LNCaP clone FGC (cell line): ENCODE results near the gene GTF3C5.
"Not testable (repeated sequence)": the region's sequence is repeated elsewhere in the genome, so short reads cannot be mapped to it uniquely, and the experiment has no call there.

Source experiments
- DNase-seq: peaks from one replicate; pipeline ENCODE4 v3.0.0-alpha.2; 2011; ENCODE audit warnings: low read depth
- H3K4me3 ChIP-seq: 2 replicates; pipeline ENCODE4 v1.5.1; 2011; ENCODE audit warnings: mild to moderate bottlenecking, low read depth, low read length, control low read depth
- TF ChIP-seq, protein P1 (sequence below): IDR thresholded peaks from 2 replicates; pipeline ENCODE4 v1.5.1; 2012; ENCODE audit warnings: mild to moderate bottlenecking; ENCODE audit not compliant: control insufficient read depth, insufficient read depth; ENCODE audit errors: extremely low read depth

The GTF3C5 gene

DNA sequence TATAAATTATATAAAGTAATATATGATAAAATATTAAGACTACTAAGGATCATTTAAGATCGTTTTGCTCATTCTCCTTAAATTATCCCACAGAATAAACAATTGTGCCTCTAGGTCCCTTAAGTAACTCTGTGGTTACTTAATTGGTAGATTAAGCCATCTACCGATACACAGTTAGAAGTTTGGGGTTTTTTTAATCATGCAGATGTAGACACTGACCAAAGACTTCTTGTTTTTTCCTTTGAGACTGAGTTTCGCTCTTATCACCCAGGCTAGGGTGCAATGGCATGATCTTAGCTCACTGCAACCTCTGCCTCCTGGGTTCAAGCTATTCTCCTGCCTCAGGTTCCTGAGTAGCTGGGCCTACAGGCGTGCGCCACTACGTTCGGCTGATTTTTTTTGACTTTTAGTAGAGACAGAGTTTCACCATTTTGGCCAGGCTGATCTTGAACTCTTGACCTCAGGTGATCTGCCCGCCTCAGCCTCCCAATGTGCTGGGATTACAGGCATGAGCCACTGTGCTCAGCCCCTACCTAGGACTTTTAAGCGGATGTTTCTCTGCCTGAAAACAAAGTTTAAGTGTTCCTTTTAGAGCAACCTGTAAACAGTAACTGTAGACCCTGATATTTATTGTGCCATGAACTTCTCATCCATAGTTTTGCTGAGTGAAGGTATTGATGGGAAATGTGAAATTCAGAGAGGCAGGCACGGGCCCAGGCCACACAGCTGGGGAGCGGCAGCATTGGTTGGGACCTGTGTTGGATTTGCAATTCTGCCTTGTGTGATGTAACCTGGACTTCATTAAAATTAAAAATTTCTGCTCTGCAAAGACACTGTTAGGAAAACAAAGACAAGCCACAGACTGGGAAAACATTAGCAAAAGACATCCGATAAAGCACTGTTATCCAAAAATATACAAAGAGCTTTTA lies 42.6 kb downstream of the GTF3C5 start:
- H3K4me3 ChIP-seq: no peak overlapping the region
- TF ChIP-seq, protein P1, sequence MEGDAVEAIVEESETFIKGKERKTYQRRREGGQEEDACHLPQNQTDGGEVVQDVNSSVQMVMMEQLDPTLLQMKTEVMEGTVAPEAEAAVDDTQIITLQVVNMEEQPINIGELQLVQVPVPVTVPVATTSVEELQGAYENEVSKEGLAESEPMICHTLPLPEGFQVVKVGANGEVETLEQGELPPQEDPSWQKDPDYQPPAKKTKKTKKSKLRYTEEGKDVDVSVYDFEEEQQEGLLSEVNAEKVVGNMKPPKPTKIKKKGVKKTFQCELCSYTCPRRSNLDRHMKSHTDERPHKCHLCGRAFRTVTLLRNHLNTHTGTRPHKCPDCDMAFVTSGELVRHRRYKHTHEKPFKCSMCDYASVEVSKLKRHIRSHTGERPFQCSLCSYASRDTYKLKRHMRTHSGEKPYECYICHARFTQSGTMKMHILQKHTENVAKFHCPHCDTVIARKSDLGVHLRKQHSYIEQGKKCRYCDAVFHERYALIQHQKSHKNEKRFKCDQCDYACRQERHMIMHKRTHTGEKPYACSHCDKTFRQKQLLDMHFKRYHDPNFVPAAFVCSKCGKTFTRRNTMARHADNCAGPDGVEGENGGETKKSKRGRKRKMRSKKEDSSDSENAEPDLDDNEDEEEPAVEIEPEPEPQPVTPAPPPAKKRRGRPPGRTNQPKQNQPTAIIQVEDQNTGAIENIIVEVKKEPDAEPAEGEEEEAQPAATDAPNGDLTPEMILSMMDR: no peak
- DNase-seq: no peak

DNA sequence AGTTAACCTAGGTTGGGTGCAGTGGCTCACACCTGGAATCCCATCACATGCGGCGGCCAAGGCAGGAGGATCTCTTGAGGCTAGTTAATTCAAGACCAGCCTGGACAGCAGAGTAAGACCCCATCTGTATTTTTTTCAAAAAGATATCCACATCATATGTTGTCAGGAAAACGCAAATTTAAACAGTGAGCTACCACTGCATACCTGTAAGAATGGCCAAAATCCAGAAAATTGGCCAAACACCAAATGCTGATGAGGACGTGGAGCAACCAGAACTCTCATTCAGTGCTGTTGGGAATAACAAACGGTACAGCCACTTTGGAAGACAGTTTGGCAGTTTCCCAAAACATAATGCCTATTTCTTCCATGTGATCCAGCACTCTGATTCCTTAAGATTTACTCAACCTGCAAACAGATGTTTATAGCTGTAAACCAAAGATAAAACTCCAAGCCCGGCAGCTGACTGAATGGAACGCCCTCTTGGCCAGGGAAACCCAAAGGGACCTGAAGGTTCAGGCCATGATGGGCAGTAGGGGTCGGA lies 43.4 kb downstream of the GTF3C5 start:
- no peak for DNase-seq
- H3K4me3 ChIP-seq: no peak overlapping the region
- TF ChIP-seq, protein P1: no peak

DNA sequence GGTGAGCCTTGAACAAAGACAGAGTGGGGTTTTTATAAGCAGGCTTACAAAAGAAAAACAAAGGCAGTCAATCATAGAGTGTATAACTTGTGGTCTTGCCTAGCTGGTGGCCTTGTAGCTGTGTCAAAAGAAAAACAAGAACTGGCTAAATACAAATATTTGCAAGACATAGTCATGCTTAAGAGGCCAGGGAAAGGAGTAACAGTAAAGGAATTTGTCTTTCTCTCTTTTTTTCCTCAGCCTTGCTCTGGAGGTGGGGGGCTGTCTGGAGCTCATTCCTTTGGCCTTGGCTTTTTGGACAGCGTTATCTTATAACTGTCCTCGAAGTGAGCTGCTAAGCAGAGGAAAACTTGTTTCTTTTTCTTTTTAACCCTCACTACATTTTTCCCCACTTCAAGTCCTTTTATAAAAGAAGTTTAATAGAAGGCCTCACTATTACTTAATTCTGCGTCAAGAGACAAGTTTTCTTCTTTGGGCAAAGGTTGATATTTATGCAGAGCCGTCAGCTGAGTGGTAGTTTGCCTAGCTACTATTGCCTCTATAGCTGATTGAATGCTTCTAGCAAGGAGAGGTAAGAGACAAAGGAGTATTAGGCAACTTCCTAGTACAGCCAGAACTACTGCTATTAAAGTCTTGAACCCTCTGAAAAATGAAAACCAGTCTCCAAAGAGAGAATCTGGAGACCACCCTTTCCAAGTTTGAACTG lies 45.3 kb downstream of the GTF3C5 start:
- H3K4me3 ChIP-seq: no peak overlapping the region
- no peak for DNase-seq
- TF ChIP-seq, protein P1: no peak

DNA sequence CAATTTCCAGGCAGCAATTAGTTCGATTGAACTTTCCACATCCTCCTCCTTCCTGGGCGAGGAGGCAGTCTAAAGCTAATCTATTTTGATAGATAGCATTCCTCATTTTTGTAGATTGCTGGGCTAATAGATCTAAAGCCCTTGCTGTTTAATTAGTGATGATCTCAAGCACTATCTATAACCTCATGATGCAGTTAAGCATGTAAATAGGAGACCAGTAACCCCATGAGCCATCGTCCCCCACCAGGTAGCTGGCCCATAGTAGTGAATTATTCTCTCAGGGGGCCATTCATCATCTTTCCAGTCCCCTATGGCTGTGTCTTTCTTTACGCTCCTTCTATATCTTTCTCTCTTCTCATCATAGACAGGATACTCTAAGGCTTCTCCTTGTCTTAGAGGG lies 45.9 kb downstream of the GTF3C5 start:
- TF ChIP-seq, protein P1: no peak
- no peak for DNase-seq
- no peak overlapping the region for H3K4me3 ChIP-seq

DNA sequence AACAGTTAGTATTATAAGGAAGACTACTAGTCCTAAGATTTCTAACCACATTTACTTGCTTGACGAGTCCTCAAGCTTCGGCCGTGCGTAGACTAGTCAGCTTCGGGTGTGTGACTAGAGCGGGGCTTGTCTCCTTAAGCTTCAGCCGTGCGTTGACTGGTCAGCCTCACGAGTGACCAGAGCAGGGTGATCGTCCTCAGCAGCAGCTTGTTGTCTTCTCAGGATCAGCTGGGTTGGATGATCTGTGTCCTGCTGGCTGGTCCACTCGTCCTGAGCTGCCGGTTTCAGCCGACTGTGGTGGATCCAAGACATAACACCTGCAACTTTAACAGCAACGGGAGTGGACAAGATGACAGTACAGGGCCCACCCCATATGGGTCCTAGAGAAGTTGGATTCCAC lies 47.7 kb downstream of the GTF3C5 start:
- H3K4me3 ChIP-seq: no peak overlapping the region
- TF ChIP-seq, protein P1: no peak
- DNase-seq: no peak

DNA sequence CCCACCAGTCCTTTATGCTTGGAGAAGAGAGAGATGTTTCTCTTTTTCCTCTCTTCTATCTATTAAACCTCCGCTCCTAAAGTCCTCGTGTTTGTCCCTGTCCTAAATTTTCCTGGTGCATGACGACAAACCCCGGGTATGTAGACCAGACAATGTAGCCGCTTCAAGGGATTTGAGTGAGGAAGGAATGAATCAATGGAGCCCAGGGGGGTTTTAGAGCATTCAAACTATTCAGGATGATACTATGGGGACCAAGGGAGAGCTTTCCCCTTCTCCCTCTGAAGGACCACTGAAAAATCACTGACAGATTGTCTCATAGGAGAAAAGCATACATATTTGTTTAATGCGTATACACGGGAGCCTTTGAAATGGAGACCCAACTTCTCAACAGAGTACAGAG lies 49.4 kb downstream of the GTF3C5 start:
- no peak for DNase-seq
- TF ChIP-seq, protein P1: no peak
- H3K4me3 ChIP-seq: no peak overlapping the region

DNA sequence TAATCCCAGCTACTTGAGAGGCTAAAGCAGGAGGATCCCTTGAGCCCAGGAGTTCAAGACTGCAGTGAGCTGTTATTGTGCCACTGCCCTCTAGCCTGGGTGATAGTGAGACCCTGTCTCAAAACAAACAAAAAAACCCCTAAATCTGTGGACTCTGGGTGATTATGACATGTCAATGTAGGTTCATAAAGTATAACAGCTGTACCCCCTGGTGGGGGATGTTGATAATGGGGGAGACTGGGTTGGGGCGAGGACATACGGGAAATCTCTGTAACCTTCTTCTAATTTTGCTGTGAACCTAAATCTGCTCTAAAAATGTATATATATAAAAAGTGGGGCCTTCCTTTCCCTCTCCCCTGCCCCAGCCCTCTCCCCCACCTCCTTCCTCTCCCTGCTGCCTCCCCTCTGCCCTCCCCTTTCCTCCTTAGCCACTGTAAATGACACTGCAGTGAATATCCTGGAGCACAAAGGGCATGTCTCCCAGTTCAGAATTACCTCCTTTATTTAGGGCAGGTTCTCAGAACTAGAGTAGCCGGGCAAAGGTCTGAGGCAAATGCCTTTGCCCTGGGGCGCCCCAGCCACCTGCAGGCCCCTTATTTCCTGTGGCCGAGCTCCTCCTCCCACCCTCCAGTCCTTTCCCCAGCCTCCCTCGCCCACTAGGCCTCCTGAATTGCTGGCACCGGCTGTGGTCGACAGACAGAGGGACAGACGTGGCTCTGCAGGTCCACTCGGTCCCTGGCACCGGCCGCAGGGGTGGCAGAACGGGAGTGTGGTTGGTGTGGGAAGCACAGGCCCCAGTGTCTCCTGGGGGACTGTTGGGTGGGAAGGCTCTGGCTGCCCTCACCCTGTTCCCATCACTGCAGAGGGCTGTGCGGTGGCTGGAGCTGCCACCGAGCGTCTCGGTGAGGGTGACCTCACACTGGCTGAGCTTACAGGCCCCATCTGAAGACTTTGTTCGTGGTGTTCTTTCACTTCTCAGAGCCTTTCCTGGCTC lies 50.3 kb downstream of the GTF3C5 start:
- DNase-seq, H3K4me3 ChIP-seq: not testable (repeated sequence)

DNA sequence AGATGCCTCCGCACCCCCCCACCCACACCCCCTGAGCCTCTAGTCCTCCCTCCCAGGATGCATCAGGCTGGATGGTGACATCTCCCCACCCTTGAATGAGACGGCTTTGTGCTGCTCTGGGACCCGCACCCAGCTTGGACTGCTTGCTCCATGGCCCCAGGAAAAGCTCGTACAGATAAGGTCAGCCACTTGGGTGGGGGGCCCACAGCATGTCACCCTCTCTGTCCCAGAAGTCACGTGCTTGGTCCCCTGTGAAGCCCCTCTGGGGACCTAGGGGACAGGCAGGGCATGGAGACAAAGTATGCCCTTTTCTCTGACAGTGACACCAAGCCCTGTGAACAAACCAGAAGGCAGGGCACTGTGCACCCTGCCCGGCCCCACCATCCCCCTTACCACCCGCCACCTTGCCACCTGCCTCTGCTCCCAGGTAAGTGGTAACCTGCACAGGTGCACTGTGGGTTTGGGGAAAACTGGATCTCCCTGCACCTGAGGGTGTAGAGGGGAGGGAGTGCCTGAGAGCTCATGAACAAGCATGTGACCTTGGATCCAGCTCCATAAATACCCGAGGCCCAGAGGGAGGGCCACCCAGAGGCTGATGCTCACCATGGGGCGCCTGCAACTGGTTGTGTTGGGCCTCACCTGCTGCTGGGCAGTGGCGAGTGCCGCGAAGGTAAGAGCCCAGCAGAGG lies 51.3 kb downstream of the GTF3C5 start:
- DNase-seq, H3K4me3 ChIP-seq: not testable (repeated sequence)

DNA sequence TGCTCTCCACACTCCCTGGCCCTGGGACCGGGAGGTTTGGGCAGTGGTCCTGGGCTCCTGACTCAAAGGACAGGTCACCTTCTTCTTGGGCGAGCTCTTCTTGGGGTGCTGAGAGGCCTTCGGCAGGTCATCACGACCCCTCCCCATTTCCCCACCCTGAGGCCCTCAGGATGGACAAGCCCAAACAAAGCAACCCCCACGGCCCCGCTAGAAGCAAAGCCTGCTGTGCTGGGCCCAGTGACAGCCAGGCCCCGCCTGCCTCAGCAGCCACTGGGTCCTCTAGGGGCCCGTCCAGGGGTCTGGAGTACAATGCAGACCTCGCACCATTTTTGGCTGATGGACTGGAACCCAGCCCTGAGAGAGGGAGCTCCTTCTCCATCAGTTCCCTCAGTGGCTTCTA lies 52.9 kb downstream of the GTF3C5 start:
- not testable (repeated sequence) for DNase-seq, H3K4me3 ChIP-seq
